ENCODE measurements around the gene NOTCH2.
"Not testable (repeated sequence)": the region's sequence is repeated elsewhere in the genome, so short reads cannot be mapped to it uniquely, and the experiment has no call there.

- not testable (repeated sequence) for TF ChIP-seq CTCF (IDR thresholded peaks at IDR 0.05; ENCODE audit: low read depth, low read length); EZH2phosphoT487 (IDR thresholded peaks at IDR 0.05; ENCODE audit: low read depth)
Measured at GRCh38 chr1:120014978-120015377, 54.5 kb downstream of the NOTCH2 start.
